ENCODE measurements around the gene EMILIN2.
"Not testable (repeated sequence)": the region's sequence is repeated elsewhere in the genome, so short reads cannot be mapped to it uniquely, and the experiment has no call there.

EMILIN2 gene

DNA sequence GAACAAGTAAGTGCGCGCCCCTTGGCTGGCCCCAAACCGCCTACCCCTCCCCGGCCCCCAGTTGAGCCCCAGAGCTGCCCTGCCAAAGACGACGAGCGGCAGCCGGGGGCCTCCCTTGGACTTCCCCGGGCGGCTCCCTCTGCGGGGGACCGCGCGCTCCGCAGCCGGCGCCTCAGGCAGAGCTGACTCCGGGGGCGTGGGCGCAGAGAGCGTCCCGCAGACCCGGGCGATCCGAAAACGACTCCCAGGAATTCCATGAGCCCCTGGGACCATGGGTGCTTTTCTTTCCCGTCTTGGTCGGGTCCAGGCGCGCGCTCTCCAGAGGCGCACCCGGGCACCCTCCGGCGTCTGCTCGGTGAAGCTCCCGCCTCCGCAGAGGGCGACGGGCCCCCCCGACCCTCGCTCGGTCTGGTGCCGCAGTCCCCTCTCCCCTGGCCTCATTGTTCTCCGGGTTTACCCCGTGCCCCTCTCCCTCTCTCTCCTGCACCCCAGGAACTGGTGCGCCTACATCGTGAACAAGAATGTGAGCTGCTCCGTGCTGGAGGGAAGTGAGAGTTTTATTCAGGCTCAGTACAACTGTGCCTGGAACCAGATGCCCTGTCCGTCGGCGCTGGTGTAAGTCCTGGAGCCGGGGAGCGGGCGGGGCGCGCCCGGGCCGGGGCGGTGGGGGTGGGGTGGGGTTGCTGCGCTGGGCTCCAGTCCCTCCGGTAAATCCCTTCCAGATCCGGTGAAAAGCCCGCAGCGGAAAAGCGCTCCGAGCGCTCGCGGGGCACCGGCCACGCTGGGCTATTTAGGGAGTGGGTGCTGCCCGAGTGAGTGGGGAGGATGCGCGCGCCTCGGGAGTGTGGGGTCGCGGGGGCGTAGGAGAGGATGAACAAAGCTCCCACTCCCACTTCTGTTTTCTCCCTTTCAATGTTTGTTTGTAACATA lies 776 bp downstream of the EMILIN2 start:
- no peak for DNase-seq

DNA sequence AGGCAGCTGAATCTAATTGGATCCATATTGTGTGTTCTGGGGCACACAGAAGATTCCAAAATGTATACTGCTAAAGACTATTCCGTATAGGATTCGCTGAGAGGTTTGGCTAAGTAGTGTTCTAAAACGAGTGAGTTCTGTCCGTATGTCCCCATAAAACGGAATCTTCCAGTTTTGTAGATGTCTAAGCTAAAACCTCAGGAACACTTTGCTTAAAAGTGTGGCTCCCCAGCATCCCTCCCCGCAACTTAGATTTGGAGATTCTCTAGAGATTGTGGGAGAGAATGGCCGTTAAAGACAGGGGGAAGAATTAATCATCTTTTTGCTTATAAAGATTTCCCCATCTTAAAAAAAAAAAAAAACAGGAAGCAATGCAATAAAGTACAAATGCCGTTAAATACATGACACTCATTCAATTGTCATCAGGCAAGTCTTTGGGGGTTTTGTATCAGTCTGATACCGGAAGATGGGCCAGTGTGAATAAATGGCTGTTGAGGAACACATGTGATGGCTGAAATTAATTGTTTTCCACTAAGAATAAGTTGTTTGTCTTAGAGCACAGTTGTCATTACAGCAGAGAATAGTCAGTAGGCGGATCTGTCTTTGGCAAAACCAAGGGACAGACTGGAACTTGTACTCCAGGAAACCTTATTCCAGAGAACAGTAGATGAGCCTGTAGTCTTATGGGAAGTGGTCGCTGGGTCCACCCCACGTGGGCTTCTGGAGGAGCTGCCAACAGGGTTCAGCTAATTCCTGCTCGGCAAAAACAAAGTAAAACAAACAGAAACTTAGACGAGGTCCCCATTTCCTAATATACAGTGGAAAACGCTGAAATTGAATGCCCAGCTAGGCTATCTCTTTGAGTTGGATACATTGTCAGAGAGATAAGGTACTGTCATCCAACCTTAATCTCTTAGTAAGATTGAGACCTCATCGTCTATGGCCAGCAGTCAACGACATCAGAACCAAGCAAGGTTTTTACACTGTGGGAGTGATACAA lies 1.7 kb downstream of the EMILIN2 start:
- DNase-seq, result no peak

DNA sequence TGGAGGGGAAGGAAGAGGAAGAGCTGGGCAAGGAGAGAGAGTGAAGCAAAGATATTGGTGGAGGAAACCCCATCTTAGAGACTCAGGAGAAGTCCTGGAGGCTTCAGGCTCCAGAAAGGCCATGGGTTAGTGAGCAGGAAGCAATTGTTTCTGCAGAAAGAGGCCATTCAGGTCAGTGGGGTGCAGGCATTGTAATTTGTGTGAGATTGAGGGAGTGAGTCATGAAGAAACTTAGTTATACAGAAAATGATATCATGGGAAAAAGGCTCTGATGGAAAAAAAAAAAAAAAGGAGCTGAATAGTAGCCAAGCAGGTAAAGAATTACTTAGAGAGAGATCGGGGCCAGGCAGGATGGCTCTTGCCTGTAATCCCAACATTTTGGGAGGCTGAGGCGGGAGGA lies 4.0 kb downstream of the EMILIN2 start:
- no peak for DNase-seq

GRCh38 chr18:2851771-2852170 lies 5.0 kb downstream of the EMILIN2 start:
- DNase-seq, result no peak

- DNase-seq, result not testable (repeated sequence)
These were observed 5.7 kb downstream of the EMILIN2 start for GRCh38 chr18:2852460-2852859.

DNA sequence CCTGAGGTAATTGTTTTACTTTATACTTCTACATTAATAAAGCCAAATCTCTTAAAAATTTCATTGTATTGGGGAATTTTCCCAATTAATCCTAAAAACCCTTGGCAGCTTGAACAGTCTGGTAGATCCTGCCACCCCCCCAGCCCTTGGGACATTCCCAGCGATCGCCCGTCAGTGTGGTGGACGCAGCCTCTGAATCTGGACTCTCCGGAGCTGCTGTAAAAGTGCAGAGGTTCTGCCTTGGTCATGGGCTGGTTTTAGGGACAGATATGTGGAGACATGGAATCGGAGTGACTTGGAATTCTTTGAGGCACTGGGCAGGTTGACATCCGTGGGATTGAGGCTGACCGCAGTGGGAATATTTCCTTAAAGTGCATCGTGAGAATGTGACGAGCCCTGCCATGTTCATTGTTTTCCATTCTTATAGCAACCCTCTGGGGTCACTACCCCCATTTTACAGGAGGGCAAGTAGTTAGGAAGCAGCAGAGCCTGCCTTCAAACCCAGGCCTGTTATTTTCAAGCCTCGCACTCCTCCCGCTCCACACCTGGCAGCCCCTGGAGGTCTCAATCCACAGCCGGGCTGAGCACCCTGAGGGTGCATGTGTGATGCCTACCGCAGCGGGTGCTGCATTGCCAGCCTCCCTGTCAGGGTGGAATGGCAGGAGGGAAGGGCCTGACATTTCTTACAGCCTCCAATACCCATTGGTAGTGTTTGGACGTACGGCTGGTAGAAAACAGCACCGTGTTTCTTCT lies 6.5 kb downstream of the EMILIN2 start:
- DNase-seq, result no peak

DNA sequence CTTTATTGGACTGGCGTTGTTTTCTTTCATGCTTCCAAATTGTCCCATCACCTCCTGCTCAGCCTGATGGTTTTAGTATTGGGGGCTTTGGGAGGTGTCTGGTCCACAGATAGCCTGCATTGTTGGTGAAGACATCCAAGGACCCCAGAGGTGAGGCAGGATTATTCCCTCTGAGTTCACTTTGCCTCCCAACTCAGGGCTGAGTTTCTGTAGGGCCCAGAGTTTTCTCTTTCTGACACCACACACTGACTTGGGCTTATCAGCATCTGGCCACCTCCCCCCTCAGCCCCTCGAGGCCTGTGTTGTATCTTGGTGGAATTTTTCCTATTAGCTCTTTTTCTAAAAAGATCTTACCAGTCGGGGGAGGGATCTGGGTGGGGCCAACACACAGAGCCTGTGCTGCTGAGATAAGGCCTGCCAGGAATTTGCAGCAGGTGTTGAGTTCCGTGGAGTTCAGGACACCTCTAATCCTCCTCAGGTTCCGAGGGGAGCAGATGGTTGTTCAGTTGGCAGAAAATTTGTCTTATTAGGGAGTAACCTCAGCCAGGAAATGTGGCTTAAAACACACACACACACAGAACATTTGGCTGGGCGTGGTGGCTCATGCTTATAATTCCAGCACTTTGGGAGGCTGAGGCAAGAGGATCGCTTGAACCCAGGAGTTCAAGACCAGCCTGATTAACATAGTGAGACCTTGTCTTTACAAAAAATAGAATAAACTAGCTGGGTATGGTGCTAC lies 7.3 kb downstream of the EMILIN2 start:
- DNase-seq, result no peak

- DNase-seq, result no peak
These were observed 8.1 kb downstream of the EMILIN2 start for GRCh38 chr18:2854875-2855274.

DNA sequence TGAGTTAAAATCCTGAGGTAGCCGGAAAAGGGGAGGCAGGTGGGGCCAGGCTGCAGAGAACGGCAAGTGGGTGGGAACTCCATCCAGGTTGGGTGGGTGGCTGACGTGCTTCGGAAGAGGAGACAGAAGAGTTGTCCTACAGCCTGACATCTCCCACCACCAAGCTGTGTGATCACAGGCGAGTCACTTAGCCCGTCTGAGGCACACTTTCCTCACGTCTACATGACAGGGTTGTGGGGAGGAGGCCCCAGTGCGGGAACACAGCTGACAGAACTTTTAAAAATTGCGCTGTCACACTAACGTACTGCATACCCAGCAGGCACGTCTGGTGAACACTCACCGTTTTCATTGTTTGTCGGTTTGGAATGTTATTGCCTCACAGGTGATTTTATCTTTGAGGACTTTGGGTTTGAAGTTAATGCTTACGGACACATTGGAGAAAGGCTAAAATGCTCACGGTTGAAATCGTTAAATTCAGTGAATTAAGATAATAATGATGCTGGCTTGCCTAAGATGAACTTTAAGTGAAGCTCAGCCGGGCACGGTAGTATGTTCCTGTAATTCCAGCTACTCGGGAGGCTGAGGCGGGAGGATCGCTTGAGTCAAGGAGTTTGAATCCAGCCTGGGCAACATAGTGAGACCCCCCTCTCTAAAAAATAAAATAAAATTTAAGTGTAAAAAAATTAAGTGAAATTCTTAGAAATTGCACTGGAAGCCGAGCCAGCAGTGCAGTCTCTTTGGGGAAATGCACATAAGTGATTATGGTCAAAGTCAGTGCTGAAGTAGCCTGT lies 8.9 kb downstream of the EMILIN2 start:
- no peak for DNase-seq

GRCh38 chr18:2856547-2857170 lies 9.9 kb downstream of the EMILIN2 start:
- no peak for DNase-seq

DNA sequence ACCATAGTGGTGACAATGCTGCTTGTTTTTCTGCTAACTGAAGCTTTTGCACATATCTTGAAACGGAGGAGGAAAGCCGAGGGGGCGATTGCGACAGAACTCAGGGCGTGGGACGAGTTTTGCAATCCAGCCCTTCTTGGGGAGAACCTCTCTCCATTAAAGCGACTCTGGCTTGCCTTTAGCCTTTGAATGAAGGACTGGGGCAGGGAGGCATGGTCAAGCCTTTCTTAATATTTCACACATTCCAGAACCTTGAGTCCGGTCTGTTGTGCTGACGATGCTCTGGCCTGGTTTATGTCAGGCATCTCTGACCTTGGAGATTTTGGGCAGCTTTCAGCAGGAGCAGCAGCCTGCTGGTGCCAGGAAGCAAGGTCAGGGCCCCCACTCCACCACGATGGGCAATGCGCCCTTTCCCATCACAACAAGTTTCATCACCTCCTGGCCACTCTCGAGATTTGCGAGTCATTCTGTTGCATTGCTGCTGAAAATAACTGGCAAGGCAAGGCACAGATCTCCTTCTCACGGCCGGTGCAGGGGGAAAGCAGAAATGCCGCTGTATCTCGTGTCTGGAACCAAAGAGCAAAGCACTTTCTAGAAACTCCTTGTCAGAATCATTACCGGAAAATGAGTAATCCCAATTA lies 10.8 kb downstream of the EMILIN2 start:
- DNase-seq, result no peak

- DNase-seq, result not testable (repeated sequence)
These were observed 13.6 kb downstream of the EMILIN2 start for GRCh38 chr18:2860397-2860796.

- DNase-seq, result not testable (repeated sequence)
These were observed 17.2 kb downstream of the EMILIN2 start for GRCh38 chr18:2863997-2864396.

- DNase-seq, result not testable (repeated sequence)
These were observed 19.7 kb downstream of the EMILIN2 start for GRCh38 chr18:2866465-2866864.

DNA sequence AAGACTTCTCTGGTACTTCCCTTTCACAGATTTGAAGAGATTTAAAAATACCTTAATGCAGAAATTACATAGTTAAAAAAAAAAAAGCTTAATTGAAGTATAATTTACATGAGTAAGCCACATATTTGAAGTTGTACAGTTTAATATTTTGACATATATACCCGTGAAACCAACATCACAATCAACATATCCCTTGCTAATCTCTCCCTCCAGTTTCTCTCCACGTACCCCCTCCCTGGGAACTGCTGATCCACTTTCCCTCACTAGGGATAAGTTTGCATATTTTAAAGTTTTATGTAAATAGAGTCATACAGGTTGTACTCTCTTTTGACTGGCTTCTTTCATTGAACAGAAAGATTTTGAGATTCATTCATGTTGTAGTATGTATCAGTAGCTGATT lies 22.4 kb downstream of the EMILIN2 start:
- no peak for DNase-seq

DNA sequence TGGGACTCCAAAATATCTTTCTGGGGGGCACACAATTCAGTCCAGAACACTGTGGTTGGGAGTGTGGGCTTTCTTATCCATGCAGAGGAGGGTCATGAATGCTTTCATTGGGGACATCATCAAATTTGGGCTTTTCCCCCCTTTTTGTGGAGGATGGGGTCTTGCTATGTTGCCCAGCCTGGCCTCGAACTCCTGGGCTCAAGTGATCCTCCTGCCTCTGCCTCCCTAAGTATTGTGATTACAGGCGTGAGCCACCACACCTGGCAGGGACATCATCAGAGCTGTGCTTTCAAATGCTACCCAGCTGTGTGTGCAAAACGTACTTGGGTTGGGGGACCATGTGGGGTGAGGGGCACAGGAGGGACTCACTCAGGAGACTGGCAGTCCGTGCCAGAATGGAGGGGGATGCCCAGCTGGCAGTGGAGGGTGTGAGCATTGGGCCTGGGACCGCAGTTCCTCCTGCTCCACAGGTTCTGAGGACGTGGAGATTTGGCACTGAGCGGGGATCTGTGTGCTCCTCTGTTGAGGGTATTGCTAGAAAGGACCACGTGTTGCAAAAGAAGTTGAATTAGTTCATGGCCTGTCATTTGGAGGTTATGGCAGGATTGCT lies 24.4 kb downstream of the EMILIN2 start:
- DNase-seq, result no peak

GRCh38 chr18:2872095-2872494 lies 25.3 kb downstream of the EMILIN2 start:
- DNase-seq, result no peak

DNA sequence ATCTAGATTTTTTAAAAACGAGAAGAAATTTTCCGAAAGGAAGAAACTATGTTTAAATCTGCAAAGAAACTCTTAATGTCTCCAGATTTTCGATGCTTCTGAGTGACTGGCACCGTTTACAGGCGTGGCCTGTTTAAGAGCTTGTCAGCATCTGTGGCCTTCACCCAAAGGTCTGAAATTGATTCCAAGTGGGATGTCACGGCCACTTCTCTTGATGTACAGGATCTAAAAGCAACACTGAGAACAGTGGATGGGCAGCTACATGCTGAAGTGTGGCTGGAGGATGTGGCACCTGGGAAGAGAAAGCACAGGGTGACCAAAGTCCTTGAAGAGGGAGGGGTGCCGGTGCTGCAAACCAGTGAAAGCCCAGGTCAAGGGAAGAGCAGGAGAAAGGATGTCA lies 28.0 kb downstream of the EMILIN2 start:
- DNase-seq, result no peak

DNA sequence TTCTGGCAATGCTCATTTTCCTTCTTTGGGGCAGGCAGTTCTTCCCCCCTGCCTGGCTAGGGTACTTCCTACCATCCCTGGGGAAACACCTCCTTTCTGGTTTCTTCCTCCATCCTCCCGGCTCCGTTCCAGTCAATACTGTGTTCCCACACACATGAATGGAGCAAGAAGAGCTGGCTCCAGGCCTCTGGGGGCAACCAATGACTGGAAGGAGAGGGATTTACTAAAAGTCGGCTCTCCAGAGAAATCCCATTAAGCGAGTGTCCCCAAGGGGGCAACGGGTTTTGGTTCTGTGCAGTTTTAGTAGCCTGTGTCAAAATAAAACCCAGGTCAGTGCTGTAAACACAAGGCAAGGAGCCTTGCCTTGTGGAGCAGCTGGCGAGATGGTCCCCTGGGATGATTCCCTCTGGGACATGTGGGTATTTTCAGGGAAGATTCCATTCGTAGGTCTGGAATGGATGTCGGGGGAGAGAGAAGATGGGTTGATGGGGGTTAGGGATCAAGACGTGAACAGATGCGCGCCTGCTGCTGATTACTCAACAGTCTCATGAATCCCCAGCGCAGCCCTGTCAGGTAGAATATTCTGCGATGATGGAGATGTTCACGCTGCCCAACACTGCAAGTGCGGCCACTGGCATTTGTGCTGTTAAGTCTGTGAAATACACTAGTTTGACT lies 32.0 kb downstream of the EMILIN2 start:
- DNase-seq, result no peak

All from hippocampal formation (tissue), 2 donors.